ENCODE measurements around the gene GOT1.
A peak's percentile ranks its signal among the peaks of the same experiment; 100 is the strongest.

Gene GOT1

DNA sequence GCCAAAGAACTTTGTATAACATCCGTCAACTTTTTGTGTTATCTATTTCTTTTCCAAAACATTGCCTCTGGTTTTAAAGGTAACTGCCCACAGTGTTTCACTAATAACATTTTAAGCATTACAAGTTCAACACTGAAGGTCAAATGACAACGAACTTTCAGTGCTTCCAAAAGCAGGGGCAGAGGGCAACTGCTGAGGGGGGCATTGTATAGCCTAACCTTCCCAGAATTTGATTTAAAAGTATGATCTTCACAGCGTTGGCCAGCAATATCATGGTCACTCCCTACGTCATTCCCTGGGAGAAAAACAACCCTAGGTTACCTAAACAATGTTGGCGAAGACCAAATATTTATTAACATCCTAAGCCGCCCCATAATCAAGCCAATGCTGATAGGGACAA, 2.5 kb upstream of the GOT1 start:
- DNase-seq, result no peak

DNA sequence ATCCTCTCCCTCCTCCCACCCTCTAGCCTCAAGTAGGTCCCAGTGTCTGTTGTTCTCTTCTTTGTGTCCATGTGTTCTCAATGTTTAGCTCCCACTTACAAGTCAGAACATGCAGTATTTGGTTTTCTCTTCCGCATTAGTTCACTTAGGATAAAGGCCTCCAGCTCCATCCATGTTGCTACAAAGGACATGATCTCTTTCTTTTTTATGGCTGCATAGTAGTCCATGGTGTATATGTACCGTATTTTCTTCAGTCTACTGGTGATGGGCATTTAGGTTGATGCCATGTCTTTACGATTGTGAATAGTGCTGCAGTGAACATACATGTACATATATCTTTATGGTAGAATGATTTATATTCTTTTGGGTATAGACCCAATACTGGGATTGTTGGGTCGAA, 1.6 kb upstream of the GOT1 start:
- no peak for DNase-seq

DNA sequence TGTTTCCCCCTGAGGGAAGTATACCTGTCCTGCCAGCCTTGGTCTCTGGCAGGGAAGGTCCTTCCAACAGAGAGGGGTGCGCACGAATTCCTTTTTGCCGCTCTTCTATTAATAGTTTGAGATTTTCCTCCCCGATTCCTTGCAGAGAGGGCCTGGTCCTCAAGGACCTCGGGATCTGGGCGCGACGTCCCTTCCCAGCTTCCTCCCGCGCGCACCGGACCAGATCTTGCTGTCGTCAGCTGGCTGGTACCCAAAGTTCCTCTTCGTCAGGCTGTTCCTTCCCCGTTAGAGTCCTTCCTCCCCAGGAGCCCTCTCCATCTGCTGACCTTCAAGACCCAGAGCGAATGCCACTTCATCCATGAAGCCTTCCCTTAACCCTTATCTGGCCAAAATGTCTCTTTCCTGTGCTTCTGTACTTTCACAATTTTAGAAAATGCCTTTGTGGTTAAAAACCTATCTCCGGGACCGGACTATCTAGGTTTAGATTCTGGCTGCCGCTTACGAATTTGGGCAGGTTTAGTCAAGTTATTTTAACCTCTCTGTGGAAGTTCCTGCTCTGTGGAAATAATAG, 851 bp upstream of the GOT1 start:
- DNase-seq, result peak; percentile 3

DNA sequence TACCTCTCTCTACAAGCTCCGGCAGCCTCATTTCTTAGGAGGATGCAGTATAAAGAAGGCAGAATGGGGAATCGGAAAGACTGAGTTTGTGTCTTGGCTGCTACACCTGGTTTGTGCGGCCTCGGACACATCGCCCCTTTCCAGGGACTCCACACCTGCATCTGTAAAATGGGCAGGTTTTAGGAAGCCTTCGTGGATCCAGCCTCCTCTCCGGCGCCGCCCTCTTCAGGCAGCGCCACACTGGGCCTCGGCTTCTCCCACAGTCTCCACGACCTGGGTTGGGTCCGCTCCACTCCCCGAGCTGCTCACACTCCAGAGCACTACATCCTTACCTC, 341 bp downstream of the GOT1 start:
- DNase-seq, result no peak

DNA sequence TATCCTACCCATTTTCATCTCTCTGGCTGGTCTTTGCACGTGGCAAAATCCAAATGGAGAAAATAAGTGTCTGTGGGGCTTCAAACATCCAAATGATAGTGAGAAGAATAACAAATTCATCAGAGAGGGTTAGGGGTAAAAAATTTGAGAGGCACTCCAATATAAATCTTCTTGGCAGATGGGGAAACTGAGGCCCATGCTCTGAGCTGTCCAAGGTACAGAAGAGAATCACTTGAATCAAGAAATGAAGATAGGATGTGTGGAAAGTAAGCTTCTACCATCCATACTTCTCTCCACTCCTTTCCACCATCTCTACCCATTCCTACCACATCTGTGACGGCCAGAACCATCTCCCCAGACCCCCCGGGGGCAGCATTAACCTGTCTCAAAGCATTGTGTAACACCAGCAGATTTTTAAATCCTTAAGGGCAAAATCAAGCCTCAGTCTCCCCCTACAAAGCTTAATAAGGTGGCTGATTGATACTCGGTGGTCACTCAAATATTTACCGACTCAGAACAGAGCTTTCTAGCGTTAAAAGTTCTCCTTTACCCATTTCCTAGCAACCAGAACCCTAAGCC, 818 bp downstream of the GOT1 start:
- DNase-seq, result no peak

DNA sequence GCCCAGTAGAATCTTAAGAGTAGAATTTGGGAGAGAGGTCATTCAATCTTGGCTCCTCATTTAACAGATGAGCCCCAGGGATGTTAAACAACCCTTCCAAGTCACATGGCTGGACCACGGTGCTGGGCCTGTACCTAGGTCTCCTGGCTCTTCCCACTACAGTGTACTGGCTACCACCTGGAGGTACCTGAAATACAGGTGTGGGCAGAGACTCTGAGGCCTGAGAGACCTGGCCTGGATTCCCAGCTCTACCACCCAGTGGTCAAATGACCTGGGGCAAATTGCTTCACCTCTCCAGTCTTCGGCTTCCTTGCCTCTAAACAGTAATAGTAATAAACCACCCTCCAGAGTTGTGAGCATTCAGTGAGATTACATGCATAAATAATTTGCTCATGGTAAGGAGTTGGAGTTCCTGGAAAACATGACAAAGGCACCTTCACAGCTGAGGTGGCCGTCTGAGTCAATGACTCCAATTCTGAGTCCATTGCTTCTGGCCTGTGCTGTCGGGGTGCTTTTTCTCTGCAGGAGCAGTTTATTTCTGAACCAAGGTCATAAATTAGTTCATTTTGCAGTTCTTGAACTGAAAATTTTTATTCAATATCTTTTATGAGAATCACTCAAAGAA, 2.7 kb downstream of the GOT1 start:
- DNase-seq, result no peak

DNA sequence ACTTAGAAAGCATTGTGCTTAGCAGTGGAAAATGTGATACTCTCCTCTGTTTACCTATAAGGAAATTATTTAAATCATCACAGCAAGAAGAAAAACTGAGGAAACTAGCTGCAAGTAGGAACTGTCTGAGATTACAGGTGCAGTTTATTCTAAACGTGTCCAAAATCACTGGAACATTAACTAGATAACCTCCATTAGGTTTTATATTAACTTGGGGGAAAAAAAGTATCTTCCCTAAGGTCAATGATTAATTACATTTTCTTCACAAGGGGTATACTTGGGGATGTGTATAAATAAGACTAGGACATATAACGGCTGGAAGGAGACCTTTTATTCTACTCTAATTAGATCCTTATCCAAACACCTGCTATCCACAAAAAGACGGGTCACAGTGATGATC, 3.7 kb downstream of the GOT1 start:
- no peak for DNase-seq

DNA sequence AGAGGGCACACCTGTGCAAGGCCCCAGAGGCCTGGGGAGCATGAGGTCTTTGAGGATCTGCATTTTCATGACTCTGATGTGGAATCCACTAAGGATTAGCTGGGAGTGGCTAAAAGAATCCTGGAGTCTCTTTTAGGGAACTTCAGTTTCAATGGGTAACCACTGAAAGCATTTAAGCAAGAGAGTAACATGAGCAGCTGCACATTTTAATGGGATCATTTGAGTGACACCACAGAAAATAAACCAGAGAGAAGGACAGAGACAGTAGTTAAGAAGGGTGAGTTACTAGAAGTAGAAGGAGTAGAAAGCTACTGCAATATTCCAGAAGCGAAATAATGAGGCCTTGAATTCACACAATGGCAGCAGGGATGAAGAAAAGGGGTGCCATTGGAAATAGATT, 5.2 kb downstream of the GOT1 start:
- no peak for DNase-seq

DNA sequence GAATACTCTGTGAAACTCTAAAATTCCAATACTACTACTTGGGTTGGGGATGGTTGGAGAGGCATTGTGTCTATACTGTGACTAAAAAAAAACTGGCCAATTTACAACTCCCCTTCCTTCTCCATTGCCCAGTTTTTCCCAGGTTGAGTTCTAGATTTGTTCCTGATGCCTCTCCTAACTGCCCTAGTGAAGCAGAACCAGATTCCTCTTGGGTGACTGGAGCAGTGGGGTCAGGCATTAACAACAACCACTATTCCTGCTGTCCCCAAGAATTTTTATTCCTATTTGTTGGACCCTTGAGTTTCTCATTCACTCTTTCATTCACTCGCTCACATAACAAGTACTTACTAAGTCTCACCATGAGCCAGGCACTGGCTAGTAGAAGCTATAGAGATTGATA, 5.8 kb downstream of the GOT1 start:
- DNase-seq, result no peak

DNA sequence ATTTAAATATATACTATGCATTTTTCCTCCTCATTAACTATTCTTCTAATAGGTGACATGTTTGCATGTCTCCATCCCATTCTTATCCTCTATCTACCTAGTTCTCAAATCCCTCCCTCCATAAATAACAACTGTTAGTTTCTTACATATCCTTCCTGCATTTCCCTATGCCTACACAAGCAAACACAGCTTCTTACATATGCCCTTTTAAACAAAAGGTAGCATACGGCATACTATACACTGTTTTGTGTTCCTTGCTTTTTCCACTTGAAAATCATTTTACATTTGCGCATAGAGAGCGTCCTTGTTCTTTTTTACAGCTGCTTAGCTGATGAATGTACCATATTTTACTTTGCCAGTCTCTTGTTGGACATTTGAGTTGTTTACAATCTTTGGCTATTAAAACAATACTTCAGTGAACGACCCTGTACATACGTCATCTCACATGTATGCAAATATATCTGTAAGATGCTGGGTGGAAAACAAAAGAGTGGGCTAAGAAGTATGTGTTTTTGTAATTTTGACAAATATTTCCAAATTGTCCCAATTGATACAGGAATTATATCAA, 7.8 kb downstream of the GOT1 start:
- no peak for DNase-seq

DNA sequence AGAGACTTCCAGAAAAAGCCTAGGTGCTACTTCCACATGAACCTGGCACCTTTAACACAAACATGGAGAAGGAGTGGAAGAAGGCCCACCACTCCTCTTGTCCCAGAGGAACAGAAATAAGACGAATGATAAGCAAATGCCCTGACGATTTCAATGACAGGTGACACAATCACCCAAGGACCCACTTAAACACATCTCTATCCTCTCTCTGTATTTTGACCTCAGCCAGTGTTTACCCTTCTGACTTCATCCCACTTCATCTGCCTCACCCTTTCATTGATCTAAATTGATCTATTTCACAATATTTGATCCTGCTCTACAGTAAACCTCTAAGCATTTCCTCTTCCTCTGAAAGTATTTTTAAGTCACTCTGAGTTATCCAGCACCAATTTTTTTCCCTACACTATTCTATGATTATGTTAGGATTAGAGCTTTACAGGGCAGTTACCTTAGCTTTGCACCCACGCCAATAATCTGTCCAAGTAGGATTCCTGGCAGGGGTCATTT, 9.1 kb downstream of the GOT1 start:
- DNase-seq, result no peak

DNA sequence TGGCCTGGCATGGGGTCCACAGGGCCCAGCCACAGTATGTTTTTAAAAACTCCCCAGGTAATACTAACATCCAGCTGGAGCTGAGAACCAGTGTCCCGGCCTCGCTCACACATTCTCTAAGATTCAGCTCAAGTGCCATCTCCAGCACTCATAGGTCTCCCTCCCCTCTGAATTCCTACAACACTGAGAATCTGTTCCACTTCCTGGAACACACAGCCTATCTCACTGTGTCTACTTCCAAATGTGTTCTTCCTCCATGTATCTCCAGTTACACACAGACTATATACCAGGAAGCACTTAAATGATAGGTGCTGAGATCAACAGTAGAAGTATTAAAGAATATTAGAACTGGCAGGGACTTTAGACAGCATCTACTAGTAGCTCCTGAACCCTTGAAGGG, 10.7 kb downstream of the GOT1 start:
- no peak for DNase-seq

DNA sequence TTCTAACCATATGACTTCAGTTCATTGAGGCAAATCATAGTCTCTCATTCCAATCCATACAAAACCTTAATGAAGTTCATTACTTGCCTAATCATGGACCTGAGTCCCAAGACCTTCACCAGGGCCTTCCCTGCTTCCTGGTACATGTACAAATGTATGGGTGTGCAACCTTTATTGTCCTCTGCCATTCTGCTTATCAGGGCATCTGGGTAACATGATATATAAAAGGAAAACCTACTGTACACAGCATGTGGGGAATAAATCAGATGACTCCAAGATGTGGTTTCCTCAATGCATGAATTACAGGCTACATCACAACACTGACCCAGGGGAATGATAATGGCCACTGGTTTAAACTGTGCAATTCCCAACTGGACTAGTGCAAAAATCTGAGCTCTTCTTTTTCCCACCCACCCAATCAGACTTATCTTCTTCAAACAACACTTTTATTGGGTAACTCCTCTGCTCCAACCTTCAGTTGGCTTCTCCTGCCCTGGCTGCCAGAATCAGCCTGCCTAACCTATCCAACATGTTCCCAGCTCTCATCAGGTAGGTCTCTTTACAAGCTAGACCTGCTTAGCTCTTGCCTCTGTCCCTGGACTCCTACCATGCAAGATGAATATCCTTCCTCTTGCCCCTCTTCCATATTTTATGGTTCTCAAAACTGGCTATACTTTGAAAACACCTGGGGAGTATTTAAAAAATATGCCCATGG, 11.4 kb downstream of the GOT1 start:
- no peak for DNase-seq

DNA sequence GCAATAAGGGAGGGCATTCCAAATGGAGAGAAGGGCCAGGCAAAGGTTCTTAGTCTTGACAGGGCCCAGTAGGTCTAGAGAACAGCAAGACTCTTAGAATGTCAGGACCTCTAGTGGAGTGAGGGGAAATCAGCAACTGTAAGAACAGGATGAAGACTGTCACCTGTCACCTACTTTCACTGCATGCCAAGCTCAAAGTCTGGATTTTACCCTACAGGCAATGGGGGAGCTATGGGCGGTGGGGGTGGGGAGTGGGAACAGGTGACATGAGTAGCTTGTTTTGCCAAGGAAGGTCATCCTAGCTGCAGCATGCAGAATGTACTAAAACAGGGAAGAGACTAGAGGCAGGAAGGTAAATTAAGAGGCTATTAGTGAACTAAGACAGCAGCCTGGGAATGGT, 18.3 kb downstream of the GOT1 start:
- DNase-seq, result no peak

DNA sequence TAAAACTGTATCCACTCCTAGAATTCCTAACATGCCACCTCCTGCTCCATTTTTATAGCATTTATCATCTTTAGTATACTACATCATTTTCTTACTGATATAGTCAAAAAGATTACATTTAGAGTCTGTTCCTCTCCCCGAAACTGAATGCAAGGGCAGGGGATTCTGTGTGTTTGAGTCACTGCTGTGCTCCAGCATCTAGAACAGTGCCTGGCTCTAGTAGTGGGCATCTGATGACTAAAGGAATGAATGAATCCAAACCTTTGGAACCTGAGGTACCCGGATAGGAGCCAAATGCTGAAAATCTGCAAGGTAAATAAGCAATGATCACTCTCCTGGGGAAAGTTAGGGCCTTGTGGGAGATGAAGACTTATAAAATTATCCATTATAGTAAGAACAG, 18.9 kb downstream of the GOT1 start:
- DNase-seq, result no peak

DNA sequence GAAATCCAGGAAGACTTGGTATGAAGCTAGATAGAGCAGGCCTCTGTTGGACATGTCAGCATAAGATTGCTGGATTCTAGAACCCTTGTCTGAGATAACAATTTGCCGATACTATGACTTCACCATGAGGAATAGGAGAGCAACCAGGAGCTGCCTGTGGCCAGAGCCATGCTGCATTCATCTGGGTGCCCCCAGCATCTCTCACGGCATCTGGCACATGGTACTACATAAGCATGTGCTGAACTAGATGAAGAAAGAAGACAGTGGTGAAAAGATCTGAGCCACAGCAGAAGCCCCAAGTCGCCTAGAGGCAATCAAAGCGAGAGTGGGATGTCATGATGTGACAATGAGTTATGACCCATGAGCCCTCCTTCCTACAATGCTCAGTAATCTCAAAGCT, 19.5 kb downstream of the GOT1 start:
- no peak for DNase-seq

DNA sequence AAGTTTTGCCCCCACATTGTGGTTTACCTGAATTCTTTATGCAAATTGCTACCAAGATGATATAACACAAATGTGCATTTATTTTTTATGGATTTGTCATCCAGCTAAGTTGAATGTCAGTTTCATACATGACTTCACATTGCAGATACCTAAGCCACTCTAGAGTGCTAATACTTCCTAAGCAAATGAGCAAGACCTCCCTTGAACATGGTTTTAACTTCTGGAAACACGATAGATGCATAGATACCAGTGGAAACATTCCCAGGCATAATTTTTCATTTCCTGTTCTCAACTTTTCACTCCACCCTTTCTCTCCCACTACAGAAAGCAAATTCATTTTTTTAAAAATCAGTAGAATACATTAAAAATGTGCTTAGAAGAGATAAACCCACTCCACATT, 20.3 kb downstream of the GOT1 start:
- no peak for DNase-seq

DNA sequence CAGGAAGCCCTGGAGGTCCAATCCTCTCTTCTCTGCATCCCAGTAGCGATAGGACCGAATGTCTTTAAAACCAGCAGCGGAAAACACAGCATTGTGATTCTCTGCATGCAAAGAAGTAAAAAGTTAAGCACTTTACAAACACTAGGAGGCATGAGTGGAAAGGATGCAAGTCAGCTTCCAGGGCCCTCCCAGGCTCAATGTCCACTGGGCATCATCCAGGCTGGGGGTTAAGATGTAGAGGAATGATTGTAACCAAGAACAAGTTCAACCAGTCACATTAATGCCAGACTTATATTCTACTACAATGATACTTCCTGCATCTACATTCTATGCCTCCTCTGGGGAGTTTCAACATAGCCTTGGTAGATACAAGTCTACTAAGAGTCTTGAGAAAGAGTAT, 24.3 kb downstream of the GOT1 start:
- DNase-seq, result no peak

DNA sequence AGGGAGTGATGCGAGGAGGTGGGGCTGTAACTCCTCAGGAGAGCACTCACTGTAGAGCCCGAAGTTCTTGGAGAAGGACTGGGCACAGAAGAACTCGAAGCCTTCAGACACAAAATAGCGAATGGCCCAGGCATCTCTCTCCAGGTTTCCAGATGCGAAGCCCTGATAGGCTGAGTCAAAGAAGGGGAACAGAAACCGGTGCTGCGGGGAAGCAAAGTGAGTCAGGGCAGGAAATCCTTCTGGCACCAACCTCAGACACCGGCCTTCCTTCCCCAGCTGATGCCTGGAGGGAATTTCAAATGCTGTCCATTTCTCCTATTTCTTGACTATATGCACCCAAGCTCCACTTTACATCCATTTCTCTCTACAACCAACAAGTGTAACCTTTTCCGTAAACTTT, 26.8 kb downstream of the GOT1 start:
- no peak for DNase-seq

DNA sequence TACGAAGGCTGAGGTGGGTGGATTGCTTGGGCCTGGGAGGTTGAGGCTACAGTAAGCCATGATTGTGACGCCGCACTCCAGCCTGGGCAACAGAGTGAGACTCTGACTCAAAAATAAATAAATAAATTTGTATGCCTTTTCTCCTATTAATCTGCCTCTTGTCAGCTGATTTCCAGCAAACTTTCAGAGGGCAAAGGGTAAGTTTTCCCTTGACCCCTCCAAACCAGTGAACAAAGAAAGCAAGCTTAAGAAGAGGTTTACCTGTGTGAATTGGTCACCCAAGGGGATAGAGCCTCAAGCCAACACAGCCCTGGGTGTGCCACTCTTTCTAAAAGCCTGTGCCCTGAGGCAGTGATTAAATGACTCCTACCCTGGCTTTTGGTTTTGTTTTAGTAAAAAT, 30.8 kb downstream of the GOT1 start:
- no peak for DNase-seq

DNA sequence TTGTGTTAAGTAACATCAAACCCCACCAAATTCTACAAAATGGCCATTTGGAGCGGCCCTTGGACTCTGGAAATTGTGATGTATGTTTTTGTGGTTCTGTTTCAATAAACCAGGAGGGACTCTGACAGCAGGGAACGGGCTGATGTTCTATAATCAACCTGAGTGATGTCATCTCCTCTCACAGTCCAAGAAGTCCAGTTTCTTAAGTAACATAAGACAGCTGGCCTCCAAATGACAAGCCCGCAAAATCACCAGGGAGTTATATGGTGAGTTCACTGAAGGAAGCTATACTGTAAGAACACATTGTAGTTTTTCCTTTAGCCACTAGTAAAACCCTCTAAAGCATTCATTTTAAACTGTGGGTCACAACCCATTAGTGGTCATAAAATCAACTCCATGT, 34.0 kb downstream of the GOT1 start:
- no peak for DNase-seq

DNA sequence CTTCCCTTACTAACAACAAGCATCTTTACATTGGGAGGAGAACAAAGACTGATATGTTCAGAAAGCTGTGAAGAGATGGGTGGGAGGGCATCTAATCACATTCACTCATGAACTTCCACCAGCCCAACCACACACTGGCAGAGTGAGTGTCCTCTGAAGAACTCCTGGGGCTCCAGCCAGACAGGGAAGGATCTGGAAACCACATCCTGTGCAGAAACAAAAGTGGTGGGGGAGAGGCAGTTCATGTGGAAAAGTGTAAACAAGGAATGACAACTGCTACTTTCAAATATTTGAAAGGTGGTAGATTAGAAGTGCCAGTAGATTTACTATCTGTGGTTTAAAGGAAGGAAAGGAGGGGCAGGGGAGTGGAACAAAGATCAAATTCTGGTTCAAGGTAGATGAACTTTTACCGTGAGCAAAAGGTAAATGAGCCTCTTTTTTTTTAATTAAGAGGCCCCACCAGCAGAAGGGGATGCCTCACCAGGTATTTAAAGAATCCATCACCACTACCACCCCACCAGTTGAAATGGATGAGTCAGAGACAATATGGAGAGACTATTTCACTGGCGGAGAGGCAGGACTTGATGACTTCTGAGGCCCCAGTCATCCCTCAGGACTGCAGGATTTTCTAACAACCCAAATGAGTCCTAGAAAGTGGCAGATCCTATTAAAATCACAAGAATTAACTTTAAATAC, 34.5 kb downstream of the GOT1 start:
- DNase-seq, result no peak

DNA sequence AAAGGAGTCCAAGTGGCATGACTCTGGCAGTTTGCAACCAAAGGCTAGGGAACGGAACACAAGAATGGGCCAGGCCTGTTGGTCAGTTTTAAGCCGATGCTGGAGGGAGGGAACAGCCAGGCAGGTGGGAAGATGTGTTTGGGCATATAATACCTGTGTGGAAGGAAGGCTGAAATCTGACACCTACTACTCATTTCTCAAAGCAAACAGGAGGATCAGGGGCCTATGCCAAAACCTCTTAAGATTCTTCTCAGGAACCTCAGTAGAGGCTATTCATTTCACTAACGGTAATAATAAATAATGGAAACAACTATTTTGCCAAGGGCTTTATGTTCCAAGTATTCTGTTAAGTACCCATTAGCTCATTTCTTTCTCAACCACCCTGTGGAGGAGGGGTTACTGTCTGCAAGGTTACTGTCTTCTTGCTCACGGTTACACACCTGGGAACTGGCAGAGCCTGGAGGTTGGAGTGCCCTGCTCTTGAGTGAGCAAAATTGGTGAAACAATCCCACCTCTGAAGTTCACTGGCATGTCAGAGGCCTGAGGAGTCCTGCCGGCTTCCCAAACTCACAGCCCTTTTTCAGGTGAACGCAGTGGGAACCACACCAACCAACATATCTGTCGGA, 35.5 kb downstream of the GOT1 start:
- DNase-seq, result no peak

All from CD4-positive, alpha-beta T cell treated with Interleukin-12 subunit alpha and Interleukin-12 subunit beta, for 1 hour (primary cell).